ENCODE results near the gene LATS2.
A peak's percentile ranks its signal among the peaks of the same experiment; 100 is the strongest.
"Not testable (repeated sequence)": the region's sequence is repeated elsewhere in the genome, so short reads cannot be mapped to it uniquely, and the experiment has no call there.

LATS2 gene

DNA sequence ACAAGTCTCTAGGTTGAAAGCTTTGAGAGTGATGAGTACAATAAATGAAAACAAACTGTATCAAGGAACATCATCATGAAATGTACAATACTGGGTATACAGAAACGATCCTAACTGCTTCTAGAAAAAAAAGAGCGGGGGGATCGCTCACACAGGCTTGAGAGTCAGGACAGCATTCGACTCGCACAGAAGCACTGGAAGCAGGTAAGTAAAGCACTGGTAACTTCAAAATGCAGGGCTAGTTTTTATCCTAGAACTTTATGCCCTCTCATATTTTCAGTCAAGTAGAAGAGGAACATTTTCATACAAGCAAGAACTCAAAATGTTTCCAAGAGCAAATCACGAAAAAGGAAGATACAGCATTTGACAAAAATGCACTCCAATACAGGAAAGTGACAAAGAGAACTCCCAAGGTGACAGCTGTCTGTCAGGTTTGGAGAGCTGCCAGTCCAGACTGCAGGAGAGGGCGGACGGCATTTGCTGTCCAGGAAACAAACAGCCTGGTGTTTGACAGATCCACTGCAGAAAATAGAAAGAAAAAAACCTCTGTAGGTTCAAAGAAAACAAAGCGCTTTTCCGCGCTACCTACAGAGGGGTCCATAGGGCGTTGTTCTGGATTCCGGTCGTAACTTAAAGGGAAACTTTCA is 100.6 kb downstream of the LATS2 start:
- DNase-seq (ENCODE audit: low read depth) = no peak

DNA sequence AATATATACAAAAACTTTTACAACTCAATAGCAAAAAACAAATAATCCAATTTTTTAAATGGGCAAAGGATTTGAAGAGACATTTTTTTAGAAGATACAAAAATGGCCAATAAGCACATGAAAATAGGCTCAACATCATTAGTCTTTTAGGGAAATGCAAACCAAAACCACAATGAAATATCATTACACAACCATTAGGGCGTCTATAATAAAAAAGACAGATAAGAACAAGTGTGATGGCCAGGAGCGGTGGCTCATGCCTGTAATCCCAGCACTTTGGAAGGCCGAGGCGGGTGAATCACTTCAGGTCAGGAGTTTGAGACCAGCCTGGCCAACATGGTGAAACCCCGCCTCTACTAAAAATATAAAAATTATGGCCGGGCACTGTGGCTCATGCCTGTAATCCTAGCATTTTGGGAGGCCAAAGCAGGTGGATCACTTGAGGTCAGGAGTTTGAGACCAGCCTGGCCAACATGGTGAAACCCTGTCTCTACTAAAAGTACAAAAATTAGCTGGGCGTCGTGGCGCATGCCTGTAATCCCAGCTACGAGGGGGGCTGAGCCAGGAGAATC is 104.3 kb downstream of the LATS2 start:
- DNase-seq (ENCODE audit: low read depth) = not testable (repeated sequence)

DNA sequence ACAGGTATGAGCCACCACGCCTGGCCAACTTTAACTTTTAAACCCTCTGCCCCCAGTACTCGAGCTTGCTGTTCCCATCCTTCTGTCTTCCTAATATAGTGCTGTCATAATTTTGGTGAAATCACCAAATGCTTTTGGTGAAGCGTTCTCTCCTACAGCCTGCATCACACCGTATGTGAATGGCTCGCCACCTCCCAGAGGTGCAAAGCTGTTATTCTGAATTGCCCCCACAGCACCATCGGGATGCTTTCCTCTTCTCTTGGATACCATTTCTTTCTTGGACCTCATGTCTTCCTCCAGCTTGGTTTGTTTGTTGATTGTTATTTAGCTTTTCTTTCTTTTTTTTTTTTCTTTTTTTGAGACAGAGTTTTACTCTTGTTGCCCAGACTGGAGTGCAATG is 105.9 kb downstream of the LATS2 start:
- no peak for DNase-seq (ENCODE audit: low read depth)

DNA sequence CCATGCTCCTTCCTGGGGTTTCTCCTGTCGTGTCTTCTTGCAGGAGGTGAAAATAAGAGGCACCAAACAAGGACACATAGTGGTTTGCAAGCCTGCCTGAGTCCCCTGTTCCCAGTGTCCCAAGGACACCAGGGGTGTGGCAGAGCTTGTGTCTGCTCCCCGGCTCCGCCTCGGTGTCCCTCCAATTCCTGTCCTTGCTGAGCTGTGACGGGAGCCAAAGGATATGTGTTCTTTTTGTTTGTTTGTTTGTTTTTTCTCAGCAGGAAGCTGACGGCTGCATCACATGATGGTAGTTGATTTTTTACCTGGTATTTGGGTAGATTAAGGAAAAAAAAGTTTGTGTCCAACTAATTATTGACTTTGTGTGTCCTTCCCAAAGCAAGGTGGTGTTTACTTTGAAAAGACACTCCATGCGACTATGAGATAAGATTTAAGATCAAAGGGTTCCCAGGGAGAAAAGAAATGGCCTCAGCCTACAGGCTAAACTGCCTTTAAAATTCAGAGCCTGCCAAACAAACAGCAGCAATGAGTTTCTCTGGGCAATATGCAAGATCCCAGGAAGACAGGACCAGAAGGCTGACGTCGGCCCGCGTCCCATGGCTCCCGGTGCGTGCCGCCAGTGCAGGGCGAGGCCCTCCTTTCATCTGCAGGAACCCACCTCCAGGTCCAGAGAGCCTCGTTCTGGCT is 108.0 kb downstream of the LATS2 start:
- DNase-seq (ENCODE audit: low read depth) = no peak

DNA sequence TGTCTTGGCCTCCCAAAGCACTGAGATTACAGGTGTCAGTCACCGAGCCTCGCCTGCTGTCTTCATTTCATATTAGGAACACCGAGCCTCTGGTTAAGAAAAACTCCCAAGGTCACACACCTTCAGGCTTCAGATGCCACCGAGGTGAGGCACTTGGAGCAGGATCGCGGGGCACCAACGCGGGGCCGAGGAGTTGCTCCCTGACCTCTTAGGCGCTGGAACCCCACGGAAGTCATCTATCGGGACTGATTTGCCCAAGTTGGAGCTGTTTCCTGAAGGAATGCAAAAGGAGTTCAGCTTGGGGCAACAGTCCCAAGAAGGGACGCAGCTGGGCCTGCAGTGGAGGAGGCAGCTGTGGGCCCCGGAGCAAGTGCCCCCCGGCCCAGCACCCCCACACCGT is 108.5 kb downstream of the LATS2 start:
- no peak for DNase-seq (ENCODE audit: low read depth)

DNA sequence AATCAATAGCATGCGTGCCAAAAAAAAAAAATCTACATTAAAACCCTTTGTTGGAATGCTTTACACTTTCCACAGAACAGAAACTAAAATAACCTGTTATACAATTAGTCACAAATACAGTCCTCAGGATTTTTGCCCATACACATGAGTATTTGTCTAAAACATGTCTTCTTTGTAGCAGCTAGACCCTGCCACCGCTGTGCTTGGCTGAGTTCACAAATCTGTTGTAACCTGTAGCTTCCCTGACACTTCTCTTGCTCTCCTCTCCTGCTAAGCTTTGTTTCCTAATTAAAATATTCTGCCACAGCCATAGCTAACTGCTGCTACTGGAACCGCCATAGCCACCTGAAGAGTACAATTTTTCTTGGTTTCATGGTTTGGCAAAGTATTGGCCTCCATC is 113.4 kb downstream of the LATS2 start:
- not testable (repeated sequence) for DNase-seq (ENCODE audit: low read depth)

DNA sequence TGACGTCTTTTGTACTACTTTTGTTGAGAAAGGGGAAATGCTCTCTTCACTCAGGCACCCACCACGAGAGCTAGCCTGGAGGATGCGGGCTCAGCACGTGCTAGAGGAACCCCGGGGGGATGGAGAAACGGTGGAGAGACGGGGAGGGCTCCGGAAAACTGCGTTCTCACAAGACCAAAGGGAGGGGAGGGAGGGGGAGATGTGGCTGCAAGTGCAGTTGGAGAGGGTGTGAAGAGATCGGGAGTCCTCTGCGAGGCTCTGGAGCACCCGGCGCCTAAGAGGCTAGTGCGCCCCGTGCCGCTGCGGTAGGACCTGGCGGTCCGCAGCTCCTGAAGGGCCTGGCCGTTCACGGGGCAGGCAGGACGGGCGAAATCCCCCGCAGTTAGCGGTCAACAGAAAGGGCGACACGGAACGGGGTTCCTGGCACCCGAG is 115.4 kb downstream of the LATS2 start:
- DNase-seq (ENCODE audit: low read depth) = no peak

DNA sequence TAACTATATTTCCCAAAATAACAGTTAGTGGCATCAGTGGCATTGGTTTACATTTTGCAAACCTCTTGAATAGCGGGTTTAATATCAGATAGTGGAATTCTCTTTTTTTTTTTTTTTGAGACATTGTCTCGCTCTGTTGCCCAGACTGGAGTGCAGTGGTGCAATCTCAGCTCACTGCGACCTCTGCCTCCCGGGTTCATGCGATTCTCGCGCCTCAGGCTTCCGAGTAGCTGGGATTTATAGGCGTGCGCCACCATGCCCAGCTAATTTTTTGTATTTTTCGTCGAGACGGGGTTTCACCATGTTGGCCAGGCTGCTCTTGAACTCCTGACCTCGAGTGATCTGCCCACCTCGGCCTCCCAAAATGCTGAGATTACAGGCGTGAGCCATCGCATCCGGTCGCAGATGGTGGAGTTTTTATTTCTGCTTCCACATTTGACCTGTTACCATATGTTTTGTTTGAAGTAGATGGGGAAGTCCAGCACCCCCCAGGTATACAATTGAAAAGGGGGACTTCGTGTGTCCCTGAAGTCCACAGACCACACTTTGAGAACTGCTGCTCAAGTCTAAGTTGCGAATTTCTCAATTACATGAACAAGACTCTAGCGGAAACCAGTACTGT is 118.3 kb downstream of the LATS2 start:
- DNase-seq (ENCODE audit: low read depth) = no peak

DNA sequence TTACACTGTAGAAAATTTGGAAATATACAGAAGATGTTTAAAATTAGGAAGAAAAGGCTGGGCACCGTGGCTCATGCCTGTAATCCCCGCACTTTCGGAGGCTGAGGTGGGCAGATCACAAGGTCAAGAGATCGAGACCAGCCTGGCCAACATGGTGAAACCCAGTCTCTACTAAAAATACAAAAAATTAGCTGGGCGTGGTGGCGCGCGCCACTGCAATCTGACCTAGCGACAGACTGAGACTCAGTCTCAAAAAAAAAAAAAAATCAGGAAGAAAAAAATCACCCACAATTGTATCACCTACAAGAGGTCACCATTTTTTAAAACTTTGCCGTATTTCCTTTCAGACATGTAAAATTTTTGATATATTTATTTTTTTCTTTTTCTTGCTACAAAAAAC is 120.9 kb downstream of the LATS2 start:
- not testable (repeated sequence) for DNase-seq (ENCODE audit: low read depth)

DNA sequence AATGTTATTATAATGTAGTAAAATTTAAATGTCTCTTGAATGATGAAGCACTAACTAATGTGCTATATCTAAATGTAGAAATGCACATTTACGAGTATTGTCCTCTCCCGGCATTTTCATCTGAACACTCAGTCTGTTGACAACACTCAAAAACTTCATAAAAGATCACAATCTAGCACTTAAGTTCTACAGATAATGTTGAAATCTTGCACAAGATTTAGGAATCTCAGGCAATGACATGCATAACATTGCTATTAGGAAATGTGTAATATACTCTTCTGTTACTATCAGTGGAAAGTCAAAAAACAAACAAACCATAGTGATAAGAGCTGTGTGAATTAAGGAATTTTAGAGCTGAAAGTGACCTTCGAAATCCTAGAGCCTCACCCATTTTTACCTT is 121.3 kb downstream of the LATS2 start:
- DNase-seq (ENCODE audit: low read depth) = no peak

DNA sequence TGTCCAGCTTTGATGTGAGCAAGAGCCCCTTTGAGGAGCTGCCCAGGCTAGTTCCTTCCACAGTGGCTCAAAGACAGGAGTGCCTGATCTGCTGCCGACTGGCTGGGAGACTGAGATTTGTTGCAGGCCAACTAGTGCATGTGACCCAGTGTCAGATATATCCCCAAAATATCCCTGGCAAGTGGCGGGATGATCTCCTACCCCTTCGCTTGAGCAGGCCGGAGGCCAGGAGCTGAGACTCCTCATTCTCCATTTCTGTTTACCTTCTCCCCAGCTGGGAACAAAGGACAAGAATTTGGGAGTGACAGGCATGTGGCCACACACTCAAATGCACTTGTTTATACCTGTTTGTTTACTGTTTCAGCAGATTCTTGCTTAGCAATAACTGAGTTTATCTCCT is 121.7 kb downstream of the LATS2 start:
- DNase-seq (ENCODE audit: low read depth) = no peak

DNA sequence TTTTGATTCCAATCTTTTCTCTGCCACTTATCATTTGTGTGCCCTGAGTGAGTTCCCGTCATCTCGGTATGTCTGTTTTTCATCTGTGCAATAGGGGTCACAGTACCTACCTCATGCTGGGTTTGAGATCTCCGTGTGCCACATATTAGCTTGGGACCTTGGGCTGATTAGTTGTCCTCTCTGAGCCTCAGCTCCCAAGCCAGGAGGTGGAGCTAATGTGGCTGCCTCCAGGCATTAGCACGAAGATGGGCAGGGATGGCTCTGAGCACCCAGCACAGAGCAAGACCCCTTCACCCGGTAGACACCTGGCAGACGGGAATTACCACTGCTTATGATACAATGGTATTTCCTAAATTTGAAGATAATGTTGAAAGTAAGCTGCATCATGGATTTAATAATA is 123.1 kb downstream of the LATS2 start:
- DNase-seq (ENCODE audit: low read depth) = no peak

DNA sequence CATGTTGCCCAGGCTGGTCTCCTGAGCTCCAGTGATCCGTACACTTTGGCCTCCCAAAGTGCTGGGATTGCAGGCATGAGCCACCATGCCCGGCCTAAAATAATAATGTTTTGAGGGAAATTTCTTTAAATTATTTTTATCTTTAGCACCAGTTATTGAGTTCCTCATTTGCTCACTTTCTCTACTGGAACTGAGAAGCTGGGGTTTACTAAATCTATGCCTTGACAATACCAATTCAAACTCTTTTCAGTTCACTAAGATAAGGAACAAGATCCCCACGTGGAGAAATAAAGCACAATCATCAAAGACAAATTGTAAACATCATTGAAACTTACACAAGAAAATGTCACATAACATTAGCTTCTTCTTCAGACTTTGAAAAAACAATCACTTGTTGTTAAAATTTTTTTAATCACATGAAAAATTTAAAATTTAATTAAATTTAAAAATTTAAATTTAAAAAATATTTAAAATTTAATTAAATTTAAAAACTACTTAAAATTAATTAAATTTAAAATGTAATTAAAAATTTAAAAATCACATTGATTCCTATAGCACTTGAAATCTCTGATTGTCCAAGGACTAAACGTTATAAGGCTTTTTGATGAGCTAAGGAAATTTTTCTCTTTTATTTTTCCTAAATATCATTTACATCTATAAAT is 133.7 kb downstream of the LATS2 start:
- DNase-seq (ENCODE audit: low read depth) = no peak

DNA sequence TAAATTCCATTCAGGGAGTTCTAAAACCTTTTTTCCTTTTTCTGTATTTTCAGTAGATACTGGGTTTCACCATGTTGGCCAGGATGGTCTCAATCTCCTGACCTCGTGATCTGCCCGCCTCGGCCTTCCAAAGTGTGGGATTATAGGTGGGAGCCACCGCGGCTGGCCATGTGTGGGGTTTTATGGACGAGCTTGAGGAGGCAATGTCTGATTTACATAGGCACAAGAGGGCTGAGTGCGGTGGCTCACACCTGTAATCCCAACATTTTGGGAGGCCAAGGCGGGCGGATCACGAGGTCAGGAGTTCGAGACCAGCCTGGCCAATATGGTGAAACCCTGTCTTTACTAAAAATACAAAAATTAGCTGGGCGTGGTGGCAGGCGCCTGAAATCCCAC is 136.0 kb downstream of the LATS2 start:
- DNase-seq (ENCODE audit: low read depth) = not testable (repeated sequence)

DNA sequence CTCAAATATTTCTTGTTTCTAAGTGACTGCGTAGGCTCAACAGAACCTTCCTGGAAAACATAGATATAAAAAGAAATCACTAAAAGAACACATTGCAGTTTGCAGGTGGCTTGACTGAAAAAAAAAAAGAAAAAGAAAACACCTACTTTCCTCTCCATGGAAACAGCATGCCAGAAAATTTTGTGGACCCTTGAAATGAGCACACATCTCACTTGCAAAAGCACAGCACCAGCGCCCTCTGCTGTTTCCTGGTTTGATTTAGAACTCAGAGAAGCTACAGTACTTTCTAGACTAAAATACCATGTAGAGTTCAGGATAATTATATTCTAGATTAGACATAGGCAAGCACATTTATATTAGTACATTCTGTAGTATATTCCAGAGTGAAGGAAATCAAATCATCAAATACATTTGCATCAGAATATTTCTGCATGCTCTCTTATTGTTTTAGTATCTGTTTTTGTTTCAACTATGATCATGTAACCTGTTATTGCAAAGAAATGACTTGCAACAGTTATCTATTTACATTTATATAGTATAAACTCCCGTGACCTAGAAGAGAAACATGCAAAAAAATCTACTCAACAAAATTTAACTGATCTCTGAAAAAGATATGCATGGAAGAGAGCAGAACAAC is 136.5 kb downstream of the LATS2 start:
- peak; percentile 24 for DNase-seq (ENCODE audit: low read depth)

DNA sequence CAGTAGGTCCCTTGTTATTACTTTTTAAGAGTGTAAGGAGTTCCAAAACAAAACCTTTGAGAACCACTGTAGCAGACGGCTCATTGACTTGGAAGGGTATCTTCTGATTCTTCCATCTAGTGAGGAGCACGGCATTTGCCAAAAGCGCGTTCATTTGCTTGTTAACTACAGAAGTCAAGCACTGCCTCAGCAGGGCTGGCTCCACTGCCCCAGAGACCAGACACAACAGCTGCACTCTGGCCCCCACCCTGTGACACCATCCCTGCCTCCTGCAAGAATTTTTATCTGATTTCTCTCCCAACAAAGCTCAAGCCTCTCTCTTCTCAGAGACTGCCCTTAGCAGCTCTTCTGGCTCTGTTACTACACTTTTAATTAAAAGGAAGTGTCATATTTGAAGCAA is 138.1 kb downstream of the LATS2 start:
- no peak for DNase-seq (ENCODE audit: low read depth)

All from stimulated activated CD8-positive, alpha-beta memory T cell treated with anti-CD3 and anti-CD28 coated beads, Interleukin-12 subunit alpha, Interleukin-12 subunit beta, amount 100 ng/mL, for 4 hours (primary cell).